ENCODE results near the gene PHF2.

GRCh38 chr9:93649610-93650261 lies 73.4 kb downstream of the PHF2 start:
- TF ChIP-seq POLR2A (IDR thresholded peaks at IDR 0.05; ENCODE audit: low read depth, low read length) (no peak), CTCF (conservative IDR thresholded peaks at IDR 0.05; ENCODE audit: low read depth, low read length) (no peak), CEBPB (IDR thresholded peaks at IDR 0.05; ENCODE audit: low read depth, low read length) (no peak), USF2 (IDR thresholded peaks at IDR 0.05; ENCODE audit: low read depth, low read length) (no peak), BHLHE40 (IDR thresholded peaks at IDR 0.05; ENCODE audit: low read depth, low read length) (no peak), MXI1 (IDR thresholded peaks at IDR 0.05; ENCODE audit: borderline replicate concordance, low read depth, low read length) (no peak), SMC3 (IDR thresholded peaks at IDR 0.05; ENCODE audit: low read depth, low read length) (no peak)
